Upper lobe of right lung (tissue), 1 donor: ENCODE results near the gene CDK4. TPM values are rescaled to one million over a fixed set of nuclear protein-coding genes. Genes with fewer than 3 reads are reported as not detected.

Experiments used
- ATAC-seq: fragments of 200-7000 bp; cut with Tn5 transposase; one replicate; pipeline ENCODE4 v1.9.1; 2020; ENCODE audit warnings: mild to moderate bottlenecking, moderate library complexity
- DNase-seq: peaks from one replicate; pipeline ENCODE4 v3.0.0-alpha.2; 2020
- H3K27ac ChIP-seq: fragments of 200-600 bp; one replicate; pipeline ENCODE4 v1.8.0; 2022
- H3K27me3 ChIP-seq: fragments of 200-600 bp; one replicate; pipeline ENCODE4 v1.8.0; 2022; ENCODE audit warnings: mild to moderate bottlenecking
- H3K36me3 ChIP-seq: fragments of 200-600 bp; one replicate; pipeline ENCODE4 v1.8.0; 2022
- H3K4me1 ChIP-seq: fragments of 200-600 bp; one replicate; pipeline ENCODE4 v1.8.0; 2022
- H3K4me3 ChIP-seq: fragments of 200-600 bp; one replicate; pipeline ENCODE4 v1.8.0; 2022; ENCODE audit warnings: mild to moderate bottlenecking
- H3K9me3 ChIP-seq: fragments of 200-600 bp; one replicate; pipeline ENCODE4 v1.8.0; 2022
- CTCF ChIP-seq: fragments of 200-600 bp; IDR thresholded peaks from one replicate; pipeline ENCODE4 v1.8.0; 2022; ENCODE audit warnings: antibody characterized with exemption
- intact Hi-C: fragments of 100-400 bp; cut with DNase I; formaldehyde crosslinking; loops from one replicate; pipeline ENCODE4 v1.11.0; 2022
- total RNA-seq: library from RNA; stranded (reverse); fragmentation: NEBNext Ultra II Directional; extraction: Animal tissue kit (Norgen Biotek cat#: 25700); gene quantifications from one replicate; pipeline ENCODE4 v1.2.1, GENCODE V29; 2021
- donor health status: DM: no; HTN: yes; CAD: no; lungs with severe emphysema.

Gene CDK4
- total RNA-seq, 1 donor from 2014 or later = 77.6 TPM

- no peak for DNase-seq
- Histone ChIP-seq H3K27me3 (peaks cover 56% of the 10 kb centered on the region), H3K4me3 (no peak overlapping the region)
Observed at GRCh38 chr12:57735198-57735855, 16.8 kb downstream of the CDK4 start.

GRCh38 chr12:57734591-57734990 lies 17.5 kb downstream of the CDK4 start:
- H3K27me3 ChIP-seq = peaks cover 48% of the 10 kb centered on the region
- no peak overlapping the region for H3K27ac ChIP-seq
- H3K36me3 ChIP-seq = no peaks in the 10 kb centered on the region
- no peak for TF ChIP-seq CTCF
- H3K4me3 ChIP-seq = no peak overlapping the region
- H3K4me1 ChIP-seq = no peaks in the 10 kb centered on the region
- intact Hi-C loops = no loop called here
- no peaks in the 10 kb centered on the region for H3K9me3 ChIP-seq
- ATAC-seq (no peak), DNase-seq (no peak)

More at GRCh38 chr12:57735198-57735855, 16.8 kb downstream of the CDK4 start:
- Histone ChIP-seq H3K4me1 (no peaks in the 10 kb centered on the region), H3K27ac (no peak overlapping the region), H3K36me3 (no peaks in the 10 kb centered on the region), H3K9me3 (no peaks in the 10 kb centered on the region)
- intact Hi-C loops = no loop called here
- no peak for TF ChIP-seq CTCF
- ATAC-seq = no peak

- no peak for TF ChIP-seq CTCF
- intact Hi-C loops = no loop called here
- Histone ChIP-seq H3K27ac (no peak overlapping the region), H3K4me3 (no peak overlapping the region), H3K36me3 (no peaks in the 10 kb centered on the region), H3K27me3 (peaks cover 42% of the 10 kb centered on the region), H3K9me3 (no peaks in the 10 kb centered on the region), H3K4me1 (no peaks in the 10 kb centered on the region)
- ATAC-seq (no peak), DNase-seq (no peak)
Observed at GRCh38 chr12:57733928-57734327, 18.2 kb downstream of the CDK4 start.

GRCh38 chr12:57732726-57733593 lies 19.1 kb downstream of the CDK4 start:
- ATAC-seq (no peak), DNase-seq (no peak)
- H3K9me3 ChIP-seq = no peaks in the 10 kb centered on the region
- peaks cover 35% of the 10 kb centered on the region for H3K27me3 ChIP-seq
- no peak overlapping the region for H3K27ac ChIP-seq
- TF ChIP-seq CTCF = no peak
- intact Hi-C loops = no loop called here
- H3K36me3 ChIP-seq = no peaks in the 10 kb centered on the region
- no peak overlapping the region for H3K4me3 ChIP-seq
- no peaks in the 10 kb centered on the region for H3K4me1 ChIP-seq

- intact Hi-C loops = no loop called here
- DNase-seq = no peak
- no peak overlapping the region for H3K27ac ChIP-seq
- H3K27me3 ChIP-seq = peaks cover 28% of the 10 kb centered on the region
- H3K4me1 ChIP-seq = no peaks in the 10 kb centered on the region
- H3K4me3 ChIP-seq = no peak overlapping the region
- no peak for TF ChIP-seq CTCF
- H3K36me3 ChIP-seq = no peaks in the 10 kb centered on the region
- no peaks in the 10 kb centered on the region for H3K9me3 ChIP-seq
- ATAC-seq = no peak
Observed at GRCh38 chr12:57732270-57732669, 19.8 kb downstream of the CDK4 start.
